ENCODE data around the gene PLCB4.

DNA sequence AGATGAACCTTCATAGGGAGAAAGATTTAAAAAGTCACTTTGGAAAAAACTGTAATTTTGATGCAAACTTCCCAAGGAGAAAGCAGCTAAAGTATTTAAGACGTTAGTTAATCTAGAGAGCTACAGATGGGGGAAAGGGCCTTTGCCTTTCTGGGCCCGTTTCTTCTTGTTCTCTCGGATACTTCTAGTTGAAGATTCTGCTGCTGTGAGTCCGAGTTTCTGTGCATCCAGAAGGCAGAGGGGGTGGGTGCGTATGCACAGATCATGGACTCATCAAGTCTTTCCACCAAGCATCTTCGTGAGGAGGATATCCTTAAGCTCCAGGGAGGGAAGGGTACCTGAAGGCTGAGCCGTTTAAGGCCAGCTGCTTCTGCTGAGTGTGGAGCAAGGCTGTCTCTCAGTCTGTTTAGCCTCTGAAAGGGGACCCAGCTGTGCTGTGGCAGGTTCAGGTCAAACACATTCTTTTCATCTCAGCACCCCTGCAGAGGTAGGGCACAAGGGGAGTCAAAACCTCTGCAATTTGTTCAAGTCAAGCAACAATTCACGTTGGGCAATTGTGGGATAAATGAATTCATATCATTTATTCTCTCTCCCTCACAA is 449.8 kb downstream of the PLCB4 start:
- TF ChIP-seq, protein P1, sequence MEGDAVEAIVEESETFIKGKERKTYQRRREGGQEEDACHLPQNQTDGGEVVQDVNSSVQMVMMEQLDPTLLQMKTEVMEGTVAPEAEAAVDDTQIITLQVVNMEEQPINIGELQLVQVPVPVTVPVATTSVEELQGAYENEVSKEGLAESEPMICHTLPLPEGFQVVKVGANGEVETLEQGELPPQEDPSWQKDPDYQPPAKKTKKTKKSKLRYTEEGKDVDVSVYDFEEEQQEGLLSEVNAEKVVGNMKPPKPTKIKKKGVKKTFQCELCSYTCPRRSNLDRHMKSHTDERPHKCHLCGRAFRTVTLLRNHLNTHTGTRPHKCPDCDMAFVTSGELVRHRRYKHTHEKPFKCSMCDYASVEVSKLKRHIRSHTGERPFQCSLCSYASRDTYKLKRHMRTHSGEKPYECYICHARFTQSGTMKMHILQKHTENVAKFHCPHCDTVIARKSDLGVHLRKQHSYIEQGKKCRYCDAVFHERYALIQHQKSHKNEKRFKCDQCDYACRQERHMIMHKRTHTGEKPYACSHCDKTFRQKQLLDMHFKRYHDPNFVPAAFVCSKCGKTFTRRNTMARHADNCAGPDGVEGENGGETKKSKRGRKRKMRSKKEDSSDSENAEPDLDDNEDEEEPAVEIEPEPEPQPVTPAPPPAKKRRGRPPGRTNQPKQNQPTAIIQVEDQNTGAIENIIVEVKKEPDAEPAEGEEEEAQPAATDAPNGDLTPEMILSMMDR (IDR thresholded peaks at IDR 0.05), result no peak
- no peak for TF ChIP-seq POLR2A (IDR thresholded peaks at IDR 0.05)

Data from testis (tissue), 2 donors.